Neural crest cell (in vitro differentiated cells): Measurements from ENCODE around the gene EPHA5. TPM values are rescaled to one million over a fixed set of nuclear protein-coding genes. Genes with fewer than 3 reads are reported as not detected.

Experiments
- DNase-seq: peaks from one replicate; pipeline ENCODE4 v3.0.0; 2021; ENCODE audit warnings: low read depth, mixed read lengths, low spot score
- H3K27ac Mint-ChIP-seq: one replicate; pipeline ENCODE4 v1.8.0; 2021; ENCODE audit warnings: mild to moderate bottlenecking, mixed read lengths; ENCODE audit not compliant: unreplicated experiment
- H3K27me3 Mint-ChIP-seq: 2 replicates; pipeline ENCODE4 v1.8.0; 2021; ENCODE audit warnings: low read depth, mild to moderate bottlenecking, mixed read lengths
- H3K36me3 Mint-ChIP-seq: 2 replicates; pipeline ENCODE4 v1.8.0; 2021; ENCODE audit warnings: low read depth, mild to moderate bottlenecking, mixed read lengths
- H3K4me1 Mint-ChIP-seq: 2 replicates; pipeline ENCODE4 v1.8.0; 2021; ENCODE audit warnings: mixed read lengths
- H3K4me3 Mint-ChIP-seq: one replicate; pipeline ENCODE4 v1.8.0; 2021; ENCODE audit warnings: mild to moderate bottlenecking, mixed read lengths
- H3K9me3 Mint-ChIP-seq: 2 replicates; pipeline ENCODE4 v1.8.0; 2021; ENCODE audit warnings: mixed read lengths
- CTCF ChIP-seq: fragments of 200-600 bp; sonication (generic); conservative IDR thresholded peaks from 2 replicates; pipeline ENCODE4 v1.5.0; 2021; ENCODE audit warnings: antibody characterized with exemption, mild to moderate bottlenecking
- total RNA-seq: library from RNA; stranded (reverse); gene quantifications from 2 replicates; pipeline ENCODE4 v1.2.1, GENCODE V29; 2021

EPHA5 gene
- total RNA-seq, 1 donor from 2014 or later: 0.07 TPM

GRCh38 chr4:65461781-65462180 is 208.5 kb downstream of the EPHA5 start:
- no peaks in the 10 kb centered on the region for H3K27me3 Mint-ChIP-seq
- DNase-seq: no peak
- H3K27ac Mint-ChIP-seq: no peak overlapping the region
- H3K9me3 Mint-ChIP-seq: no peaks in the 10 kb centered on the region
- H3K36me3 Mint-ChIP-seq: no peaks in the 10 kb centered on the region
- no peaks in the 10 kb centered on the region for H3K4me1 Mint-ChIP-seq
- no peak overlapping the region for H3K4me3 Mint-ChIP-seq
- TF ChIP-seq CTCF: no peak

GRCh38 chr4:65457011-65457410 is 213.3 kb downstream of the EPHA5 start:
- H3K36me3 Mint-ChIP-seq: no peaks in the 10 kb centered on the region
- no peak for DNase-seq
- no peaks in the 10 kb centered on the region for H3K9me3 Mint-ChIP-seq
- no peaks in the 10 kb centered on the region for H3K27me3 Mint-ChIP-seq
- H3K4me3 Mint-ChIP-seq: no peak overlapping the region
- TF ChIP-seq CTCF: no peak
- H3K27ac Mint-ChIP-seq: no peak overlapping the region
- no peaks in the 10 kb centered on the region for H3K4me1 Mint-ChIP-seq

- Mint-ChIP-seq H3K9me3 (no peaks in the 10 kb centered on the region), H3K4me3 (no peak overlapping the region), H3K36me3 (no peaks in the 10 kb centered on the region), H3K27me3 (no peaks in the 10 kb centered on the region), H3K4me1 (no peaks in the 10 kb centered on the region), H3K27ac (no peak overlapping the region)
- TF ChIP-seq CTCF: no peak
- no peak for DNase-seq
These were observed 213.7 kb downstream of the EPHA5 start for GRCh38 chr4:65456579-65456978.

- no peaks in the 10 kb centered on the region for H3K9me3 Mint-ChIP-seq
- no peaks in the 10 kb centered on the region for H3K27me3 Mint-ChIP-seq
- no peak overlapping the region for H3K27ac Mint-ChIP-seq
- no peak for DNase-seq
- TF ChIP-seq CTCF: no peak
- no peaks in the 10 kb centered on the region for H3K36me3 Mint-ChIP-seq
- no peaks in the 10 kb centered on the region for H3K4me1 Mint-ChIP-seq
- H3K4me3 Mint-ChIP-seq: no peak overlapping the region
These were observed 216.9 kb downstream of the EPHA5 start for GRCh38 chr4:65453398-65453797.

- Mint-ChIP-seq H3K4me1 (no peaks in the 10 kb centered on the region), H3K36me3 (no peaks in the 10 kb centered on the region), H3K4me3 (no peak overlapping the region), H3K27ac (no peak overlapping the region), H3K27me3 (no peaks in the 10 kb centered on the region), H3K9me3 (no peaks in the 10 kb centered on the region)
- TF ChIP-seq CTCF: no peak
- no peak for DNase-seq
These were observed 219.4 kb downstream of the EPHA5 start for GRCh38 chr4:65450899-65451298.

GRCh38 chr4:65437102-65437501 is 233.2 kb downstream of the EPHA5 start:
- Mint-ChIP-seq H3K27me3 (no peaks in the 10 kb centered on the region), H3K4me3 (no peak overlapping the region), H3K9me3 (peaks cover 2% of the 10 kb centered on the region), H3K4me1 (no peaks in the 10 kb centered on the region), H3K27ac (no peak overlapping the region), H3K36me3 (no peaks in the 10 kb centered on the region)
- DNase-seq: no peak
- no peak for TF ChIP-seq CTCF
